Measurements from ENCODE around the gene GNB2. TPM values are rescaled to one million over a fixed set of nuclear protein-coding genes. Genes with fewer than 3 reads are reported as not detected.

GNB2 gene
- total and polyA plus RNA-seq, 4 donors, result 37.6 to 133 (median 73.2) TPM

GRCh38 chr7:100694098-100694745 is 20.7 kb downstream of the GNB2 start, which contains the start of gene GIGYF1:
Gene GIGYF1, minus strand, starts transcription at chr7:100694250. Its CDS starts 6,012 bp downstream, at chr7:100688238.
- peak within 1 kb of the TSS; percentile 2 to 63 for H3K27ac ChIP-seq (ENCODE audit: low read depth in 1 of 2, low read length in 2 of 2)
- TF ChIP-seq EGR1 (IDR thresholded peaks at IDR 0.05; ENCODE audit: low read depth in 2 of 2) (no peak), YY1 (IDR thresholded peaks at IDR 0.05) (peak; percentile 39)
- WGBS, result under 1% methylated on average over 88 of the region's 102 CpGs
- H3K9me3 ChIP-seq (ENCODE audit: control insufficient read depth in 4 of 4, low read length in 3 of 4), result no peaks in the 10 kb centered on the region
- H3K4me1 ChIP-seq (ENCODE audit: control insufficient read depth in 4 of 4, insufficient read depth in 4 of 4, low read length in 3 of 4), result peaks cover 7 to 31% (median 21%) of the 10 kb centered on the region in 4 donors
- H3K9ac ChIP-seq (ENCODE audit: low read depth in 1 of 2, low read length in 2 of 2), result peak within 1 kb of the TSS in 1 of 2 donors; percentile 1
- no peaks in the 10 kb centered on the region for H3K27me3 ChIP-seq (ENCODE audit: control insufficient read depth in 4 of 4, insufficient read depth in 4 of 4, low read length in 3 of 4)
- H3K4me3 ChIP-seq (ENCODE audit: low read depth in 1 of 3, low read length in 3 of 3), result peak within 1 kb of the TSS; percentile 29 to 94 (median 56)
- H3K36me3 ChIP-seq (ENCODE audit: control insufficient read depth in 4 of 4, insufficient read depth in 3 of 4, low read depth in 1 of 4, low read length in 3 of 4), result no peaks in the 10 kb centered on the region
- peak; percentile 75 for DNase-seq (ENCODE audit: low spot score)

DNA sequence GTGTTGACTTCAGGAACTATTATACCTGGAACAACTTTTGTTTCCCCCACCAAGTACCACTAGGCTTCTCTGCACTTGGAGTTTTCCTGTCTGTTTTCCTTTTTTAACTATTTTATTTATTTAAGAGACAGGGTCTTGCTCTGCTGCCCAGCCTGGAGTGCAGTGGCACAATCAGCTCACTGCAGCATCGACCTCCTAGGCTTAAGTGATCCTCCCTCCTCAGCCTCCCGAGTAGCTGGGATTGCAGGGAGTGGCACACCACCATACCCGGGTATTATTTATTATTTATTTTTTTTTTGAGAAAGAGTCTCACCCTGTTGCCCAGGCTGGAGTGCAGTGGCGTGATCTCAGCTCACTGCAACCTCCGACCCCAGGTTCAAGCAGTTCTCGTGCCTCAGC is 22.6 kb downstream of the GNB2 start:
- no peaks in the 10 kb centered on the region for H3K9me3 ChIP-seq (ENCODE audit: control insufficient read depth in 4 of 4, low read length in 3 of 4)
- H3K27ac ChIP-seq (ENCODE audit: low read depth in 1 of 2, low read length in 2 of 2), result no peak overlapping the region
- H3K4me1 ChIP-seq (ENCODE audit: control insufficient read depth in 4 of 4, insufficient read depth in 4 of 4, low read length in 3 of 4), result peaks cover 7 to 23% (median 19%) of the 10 kb centered on the region in 4 donors
- no peak overlapping the region for H3K4me3 ChIP-seq (ENCODE audit: low read depth in 1 of 3, low read length in 3 of 3)
- TF ChIP-seq JUND (IDR thresholded peaks at IDR 0.05), result no peak
- no peak for TF ChIP-seq HNF4G (IDR thresholded peaks at IDR 0.05)
- no peak for TF ChIP-seq SP1 (IDR thresholded peaks at IDR 0.05)
- TF ChIP-seq, protein P1, sequence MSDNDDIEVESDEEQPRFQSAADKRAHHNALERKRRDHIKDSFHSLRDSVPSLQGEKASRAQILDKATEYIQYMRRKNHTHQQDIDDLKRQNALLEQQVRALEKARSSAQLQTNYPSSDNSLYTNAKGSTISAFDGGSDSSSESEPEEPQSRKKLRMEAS (IDR thresholded peaks at IDR 0.05), result no peak
- TF ChIP-seq, protein P2, sequence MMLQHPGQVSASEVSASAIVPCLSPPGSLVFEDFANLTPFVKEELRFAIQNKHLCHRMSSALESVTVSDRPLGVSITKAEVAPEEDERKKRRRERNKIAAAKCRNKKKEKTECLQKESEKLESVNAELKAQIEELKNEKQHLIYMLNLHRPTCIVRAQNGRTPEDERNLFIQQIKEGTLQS (IDR thresholded peaks at IDR 0.05), result no peak
- TF ChIP-seq TAF1 (conservative IDR thresholded peaks at IDR 0.05), result no peak
- TF ChIP-seq EGR1 (IDR thresholded peaks at IDR 0.05; ENCODE audit: low read depth in 2 of 2), result no peak
- no peak for TF ChIP-seq FOXA1 (IDR thresholded peaks at IDR 0.05)
- no peak for TF ChIP-seq YY1 (IDR thresholded peaks at IDR 0.05)
- TF ChIP-seq FOXA2 (IDR thresholded peaks at IDR 0.05), result no peak
- no peak for TF ChIP-seq CTCF (IDR thresholded peaks at IDR 0.05; ENCODE audit: low read depth, low read length, missing input control)
- no peak for TF ChIP-seq HNF4A (conservative IDR thresholded peaks at IDR 0.05)
- no peak for TF ChIP-seq GABPA (IDR thresholded peaks at IDR 0.05 in 1 of 2, conservative IDR thresholded peaks at IDR 0.05 in 1 of 2)
- no peak for TF ChIP-seq RAD21 (IDR thresholded peaks at IDR 0.05)
- H3K9ac ChIP-seq (ENCODE audit: low read depth in 1 of 2, low read length in 2 of 2), result no peak overlapping the region
- 86% methylated on average over 6 of the region's 6 CpGs for WGBS
- DNase-seq (ENCODE audit: low spot score), result no peak
- no peaks in the 10 kb centered on the region for H3K27me3 ChIP-seq (ENCODE audit: control insufficient read depth in 4 of 4, insufficient read depth in 4 of 4, low read length in 3 of 4)
- H3K36me3 ChIP-seq (ENCODE audit: control insufficient read depth in 4 of 4, insufficient read depth in 3 of 4, low read depth in 1 of 4, low read length in 3 of 4), result no peaks in the 10 kb centered on the region

DNA sequence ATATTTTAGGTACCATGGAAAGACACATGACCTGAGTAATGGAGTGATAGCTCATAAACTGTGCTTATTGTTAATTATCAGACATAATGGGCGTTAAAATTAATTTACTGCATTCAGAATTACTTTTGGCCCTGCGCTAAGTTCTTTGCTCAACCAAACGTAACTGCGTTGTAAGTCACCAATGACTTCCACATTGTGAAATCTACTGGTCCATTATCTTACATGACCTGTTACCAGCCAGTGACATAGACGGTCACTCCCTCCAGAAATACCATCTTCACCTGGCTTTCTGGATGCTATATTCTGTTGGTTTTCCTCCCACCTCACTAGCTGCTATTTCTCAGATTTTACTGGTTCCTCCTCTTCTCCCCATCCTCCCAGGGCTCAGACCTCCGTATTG is 25.5 kb downstream of the GNB2 start:
- Histone ChIP-seq H3K9me3 (ENCODE audit: control insufficient read depth in 4 of 4, low read length in 3 of 4) (no peaks in the 10 kb centered on the region), H3K27me3 (ENCODE audit: control insufficient read depth in 4 of 4, insufficient read depth in 4 of 4, low read length in 3 of 4) (no peaks in the 10 kb centered on the region), H3K4me1 (ENCODE audit: control insufficient read depth in 4 of 4, insufficient read depth in 4 of 4, low read length in 3 of 4) (no peaks in the 10 kb centered on the region), H3K27ac (ENCODE audit: low read depth in 1 of 2, low read length in 2 of 2) (no peak overlapping the region), H3K36me3 (ENCODE audit: control insufficient read depth in 4 of 4, insufficient read depth in 3 of 4, low read depth in 1 of 4, low read length in 3 of 4) (no peaks in the 10 kb centered on the region), H3K9ac (ENCODE audit: low read depth in 1 of 2, low read length in 2 of 2) (no peak overlapping the region), H3K4me3 (ENCODE audit: low read depth in 1 of 3, low read length in 3 of 3) (no peak overlapping the region)
- WGBS, result 61% methylated on average over 6 of the region's 6 CpGs
- no peak for DNase-seq (ENCODE audit: low spot score)
- TF ChIP-seq RXRA (IDR thresholded peaks at IDR 0.05) (no peak), HNF4A (conservative IDR thresholded peaks at IDR 0.05) (no peak), HNF4G (IDR thresholded peaks at IDR 0.05) (no peak), RAD21 (IDR thresholded peaks at IDR 0.05) (no peak), YY1 (IDR thresholded peaks at IDR 0.05) (no peak), EGR1 (IDR thresholded peaks at IDR 0.05; ENCODE audit: low read depth in 2 of 2) (no peak), SP1 (IDR thresholded peaks at IDR 0.05) (no peak), FOXA2 (IDR thresholded peaks at IDR 0.05) (no peak), ZBTB33 (IDR thresholded peaks at IDR 0.05) (no peak), FOXA1 (IDR thresholded peaks at IDR 0.05) (no peak), JUND (IDR thresholded peaks at IDR 0.05) (no peak)
- TF ChIP-seq, protein P3, sequence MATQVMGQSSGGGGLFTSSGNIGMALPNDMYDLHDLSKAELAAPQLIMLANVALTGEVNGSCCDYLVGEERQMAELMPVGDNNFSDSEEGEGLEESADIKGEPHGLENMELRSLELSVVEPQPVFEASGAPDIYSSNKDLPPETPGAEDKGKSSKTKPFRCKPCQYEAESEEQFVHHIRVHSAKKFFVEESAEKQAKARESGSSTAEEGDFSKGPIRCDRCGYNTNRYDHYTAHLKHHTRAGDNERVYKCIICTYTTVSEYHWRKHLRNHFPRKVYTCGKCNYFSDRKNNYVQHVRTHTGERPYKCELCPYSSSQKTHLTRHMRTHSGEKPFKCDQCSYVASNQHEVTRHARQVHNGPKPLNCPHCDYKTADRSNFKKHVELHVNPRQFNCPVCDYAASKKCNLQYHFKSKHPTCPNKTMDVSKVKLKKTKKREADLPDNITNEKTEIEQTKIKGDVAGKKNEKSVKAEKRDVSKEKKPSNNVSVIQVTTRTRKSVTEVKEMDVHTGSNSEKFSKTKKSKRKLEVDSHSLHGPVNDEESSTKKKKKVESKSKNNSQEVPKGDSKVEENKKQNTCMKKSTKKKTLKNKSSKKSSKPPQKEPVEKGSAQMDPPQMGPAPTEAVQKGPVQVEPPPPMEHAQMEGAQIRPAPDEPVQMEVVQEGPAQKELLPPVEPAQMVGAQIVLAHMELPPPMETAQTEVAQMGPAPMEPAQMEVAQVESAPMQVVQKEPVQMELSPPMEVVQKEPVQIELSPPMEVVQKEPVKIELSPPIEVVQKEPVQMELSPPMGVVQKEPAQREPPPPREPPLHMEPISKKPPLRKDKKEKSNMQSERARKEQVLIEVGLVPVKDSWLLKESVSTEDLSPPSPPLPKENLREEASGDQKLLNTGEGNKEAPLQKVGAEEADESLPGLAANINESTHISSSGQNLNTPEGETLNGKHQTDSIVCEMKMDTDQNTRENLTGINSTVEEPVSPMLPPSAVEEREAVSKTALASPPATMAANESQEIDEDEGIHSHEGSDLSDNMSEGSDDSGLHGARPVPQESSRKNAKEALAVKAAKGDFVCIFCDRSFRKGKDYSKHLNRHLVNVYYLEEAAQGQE (IDR thresholded peaks at IDR 0.05), result no peak

Data from liver (tissue), 9 donors.